ENCODE measurements around the gene CIC.
A peak's percentile ranks its signal among the peaks of the same experiment; 100 is the strongest.

CIC gene

DNA sequence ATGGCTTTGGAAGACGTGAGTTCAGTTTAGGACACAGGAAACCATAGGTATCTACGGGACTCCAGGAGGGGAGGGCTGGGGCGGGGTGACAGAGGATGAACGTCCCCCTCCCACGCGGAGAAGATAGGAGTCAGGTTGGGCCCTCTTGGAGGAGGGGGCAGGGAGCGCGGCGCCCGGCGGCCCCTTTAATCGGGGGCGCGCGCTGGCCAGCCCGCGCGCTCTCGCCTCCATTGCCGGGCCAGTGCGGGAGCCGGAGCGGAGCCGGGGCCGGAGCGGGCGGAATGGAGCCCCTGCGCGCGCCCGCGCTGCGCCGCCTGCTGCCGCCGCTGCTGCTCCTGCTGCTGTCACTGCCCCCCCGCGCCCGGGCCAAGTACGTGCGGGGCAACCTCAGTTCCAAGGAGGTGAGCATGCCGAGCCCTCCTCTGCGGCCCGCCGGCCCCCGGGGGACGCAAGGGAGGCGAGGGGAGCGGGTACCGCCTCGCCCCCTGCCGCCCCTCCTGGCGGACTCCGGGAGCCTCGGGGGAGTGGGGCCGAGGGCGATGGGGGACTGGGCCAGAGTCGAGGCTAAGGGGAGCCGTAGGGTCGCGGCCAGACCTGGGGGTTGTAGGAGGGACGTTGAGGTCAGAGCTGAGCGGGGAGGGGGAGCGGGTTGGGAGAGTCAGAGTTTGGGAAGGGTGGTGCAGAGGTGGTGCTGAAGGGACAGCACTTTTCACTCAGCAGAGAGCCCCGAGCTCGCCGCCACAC is 44.2 kb downstream of the CIC start, which contains the start of gene TMEM145:
TMEM145 (plus strand) TSS at position 214 of the 744 bp plus-strand sequence; CDS start at position 282, 68 bp downstream.
- Histone ChIP-seq H4K20me1 (ENCODE audit: insufficient read depth, low read length) (no peaks in the 10 kb centered on the region), H3K9me3 (replicated peaks; ENCODE audit: insufficient read depth, low read length) (no peaks in the 10 kb centered on the region), H3K9me2 (replicated peaks; ENCODE audit: insufficient read depth, low read length) (no peaks in the 10 kb centered on the region), H3F3A (ENCODE audit: insufficient read depth, low read length) (no peaks in the 10 kb centered on the region), H3K36me3 (replicated peaks; ENCODE audit: insufficient read depth, low read length) (no peaks in the 10 kb centered on the region), H3K79me2 (ENCODE audit: low read length) (no peaks in the 10 kb centered on the region), H2AFZ (ENCODE audit: low read length) (0 out of 2 replicates have a peak within 1 kb of the TSS, but pooled peaks have one; percentile 35), H3K27ac (ENCODE audit: low read length) (no peak within 1 kb of the TSS), H3K9ac (ENCODE audit: low read length) (no peak within 1 kb of the TSS), H3K4me2 (ENCODE audit: low read depth, low read length) (peak within 1 kb of the TSS; percentile 81), H3K4me1 (ENCODE audit: low read length) (peaks cover 3% of the 10 kb centered on the region; the same call in 1 of the 2 replicates), H3K4me3 (ENCODE audit: low read length) (peak within 1 kb of the TSS; percentile 57), H3K27me3 (replicated peaks; ENCODE audit: insufficient read depth, low read length) (peaks cover 37% of the 10 kb centered on the region)
- peak; percentile 27 for DNase-seq
- TF ChIP-seq EZH2phosphoT487 (IDR thresholded peaks at IDR 0.05; ENCODE audit: low read length), result no peak
- TF ChIP-seq, protein P1, sequence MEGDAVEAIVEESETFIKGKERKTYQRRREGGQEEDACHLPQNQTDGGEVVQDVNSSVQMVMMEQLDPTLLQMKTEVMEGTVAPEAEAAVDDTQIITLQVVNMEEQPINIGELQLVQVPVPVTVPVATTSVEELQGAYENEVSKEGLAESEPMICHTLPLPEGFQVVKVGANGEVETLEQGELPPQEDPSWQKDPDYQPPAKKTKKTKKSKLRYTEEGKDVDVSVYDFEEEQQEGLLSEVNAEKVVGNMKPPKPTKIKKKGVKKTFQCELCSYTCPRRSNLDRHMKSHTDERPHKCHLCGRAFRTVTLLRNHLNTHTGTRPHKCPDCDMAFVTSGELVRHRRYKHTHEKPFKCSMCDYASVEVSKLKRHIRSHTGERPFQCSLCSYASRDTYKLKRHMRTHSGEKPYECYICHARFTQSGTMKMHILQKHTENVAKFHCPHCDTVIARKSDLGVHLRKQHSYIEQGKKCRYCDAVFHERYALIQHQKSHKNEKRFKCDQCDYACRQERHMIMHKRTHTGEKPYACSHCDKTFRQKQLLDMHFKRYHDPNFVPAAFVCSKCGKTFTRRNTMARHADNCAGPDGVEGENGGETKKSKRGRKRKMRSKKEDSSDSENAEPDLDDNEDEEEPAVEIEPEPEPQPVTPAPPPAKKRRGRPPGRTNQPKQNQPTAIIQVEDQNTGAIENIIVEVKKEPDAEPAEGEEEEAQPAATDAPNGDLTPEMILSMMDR (IDR thresholded peaks at IDR 0.05; ENCODE audit: low read length), result peak; percentile 13; the same call in 1 of the 2 replicates

DNA sequence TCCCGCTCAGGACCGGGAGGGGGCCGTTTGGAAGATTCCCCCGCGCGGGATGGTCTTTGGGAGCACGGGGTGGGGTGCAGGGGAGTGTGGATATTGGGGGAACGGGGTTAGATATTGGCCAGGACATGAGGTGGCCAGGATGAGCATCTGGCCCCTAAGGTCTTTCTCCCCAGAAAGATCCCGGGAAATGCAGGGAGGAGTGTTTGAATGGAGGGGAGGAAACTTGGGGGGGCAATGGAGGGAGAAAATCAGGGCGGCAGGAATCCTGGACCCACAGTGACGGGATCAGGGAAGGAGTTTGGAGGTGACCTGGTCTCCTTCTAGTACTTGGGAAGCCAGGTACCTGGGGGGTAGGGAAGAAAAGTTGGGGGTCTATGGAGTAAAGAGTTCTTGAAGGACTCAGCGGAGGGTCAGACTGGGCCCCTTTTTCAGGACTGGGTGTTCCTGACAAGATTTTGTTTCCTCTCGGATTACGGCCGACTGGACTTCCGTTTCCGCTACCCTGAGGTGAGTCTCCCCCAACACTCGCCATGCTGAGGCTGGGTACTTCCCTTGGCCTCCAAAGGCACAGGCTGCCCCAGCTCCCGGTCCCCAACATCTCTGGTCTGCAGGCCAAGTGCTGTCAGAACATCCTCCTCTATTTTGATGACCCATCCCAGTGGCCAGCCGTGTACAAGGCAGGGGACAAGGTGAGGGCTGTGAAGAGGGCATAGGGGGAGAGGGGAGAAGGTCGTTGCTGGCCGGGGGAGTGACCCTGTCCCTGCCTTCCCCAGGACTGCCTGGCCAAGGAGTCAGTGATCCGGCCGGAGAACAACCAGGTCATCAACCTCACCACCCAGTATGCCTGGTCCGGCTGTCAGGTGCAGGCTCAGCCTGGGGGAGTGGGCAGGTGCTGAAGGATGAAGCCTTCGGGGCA is 45.0 kb downstream of the CIC start:
- Histone ChIP-seq H3K36me3 (replicated peaks; ENCODE audit: insufficient read depth, low read length) (no peaks in the 10 kb centered on the region), H3K27me3 (replicated peaks; ENCODE audit: insufficient read depth, low read length) (peaks cover 39% of the 10 kb centered on the region), H2AFZ (ENCODE audit: low read length) (no peak overlapping the region), H3F3A (ENCODE audit: insufficient read depth, low read length) (no peaks in the 10 kb centered on the region), H3K9me3 (replicated peaks; ENCODE audit: insufficient read depth, low read length) (no peaks in the 10 kb centered on the region), H3K4me2 (ENCODE audit: low read depth, low read length) (no peak overlapping the region), H3K9ac (ENCODE audit: low read length) (no peak overlapping the region), H3K9me2 (replicated peaks; ENCODE audit: insufficient read depth, low read length) (no peaks in the 10 kb centered on the region), H3K79me2 (ENCODE audit: low read length) (no peaks in the 10 kb centered on the region), H4K20me1 (ENCODE audit: insufficient read depth, low read length) (no peaks in the 10 kb centered on the region), H3K4me1 (ENCODE audit: low read length) (peaks cover 3% of the 10 kb centered on the region; the same call in 1 of the 2 replicates), H3K4me3 (ENCODE audit: low read length) (no peak overlapping the region), H3K27ac (ENCODE audit: low read length) (no peak overlapping the region)
- TF ChIP-seq, protein P1 (IDR thresholded peaks at IDR 0.05; ENCODE audit: low read length), result no peak
- TF ChIP-seq EZH2 (optimal IDR thresholded peaks at IDR 0.05; ENCODE audit: low read depth, low read length), result no peak
- TF ChIP-seq EZH2phosphoT487 (IDR thresholded peaks at IDR 0.05; ENCODE audit: low read length), result no peak
- DNase-seq, result no peak

DNA sequence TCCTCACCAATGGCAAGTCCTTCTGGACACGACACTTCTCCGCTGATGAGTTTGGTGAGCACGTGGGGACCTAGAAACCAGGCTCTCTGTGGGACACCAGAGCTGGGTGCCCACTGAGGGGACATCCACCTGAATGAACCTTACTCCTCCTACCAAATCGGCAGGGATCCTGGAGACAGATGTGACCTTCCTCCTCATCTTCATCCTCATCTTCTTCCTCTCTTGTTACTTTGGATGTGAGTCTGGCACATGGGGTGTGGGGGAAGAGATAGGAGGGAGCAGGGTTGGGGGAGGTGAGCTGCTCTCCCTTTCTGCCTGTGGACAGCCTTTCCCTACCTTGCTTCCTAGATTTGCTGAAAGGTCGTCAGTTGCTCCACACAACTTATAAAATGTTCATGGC is 46.0 kb downstream of the CIC start:
- Histone ChIP-seq H3F3A (ENCODE audit: insufficient read depth, low read length) (no peaks in the 10 kb centered on the region), H3K4me2 (ENCODE audit: low read depth, low read length) (no peak overlapping the region), H2AFZ (ENCODE audit: low read length) (no peak overlapping the region), H3K27ac (ENCODE audit: low read length) (no peak overlapping the region), H3K9ac (ENCODE audit: low read length) (no peak overlapping the region), H3K27me3 (replicated peaks; ENCODE audit: insufficient read depth, low read length) (peaks cover 45% of the 10 kb centered on the region), H3K9me3 (replicated peaks; ENCODE audit: insufficient read depth, low read length) (no peaks in the 10 kb centered on the region), H3K79me2 (ENCODE audit: low read length) (no peaks in the 10 kb centered on the region), H3K4me1 (ENCODE audit: low read length) (peaks cover 3% of the 10 kb centered on the region; the same call in 1 of the 2 replicates), H3K9me2 (replicated peaks; ENCODE audit: insufficient read depth, low read length) (no peaks in the 10 kb centered on the region), H3K36me3 (replicated peaks; ENCODE audit: insufficient read depth, low read length) (no peaks in the 10 kb centered on the region), H3K4me3 (ENCODE audit: low read length) (no peak overlapping the region), H4K20me1 (ENCODE audit: insufficient read depth, low read length) (no peaks in the 10 kb centered on the region)
- no peak for TF ChIP-seq EZH2phosphoT487 (IDR thresholded peaks at IDR 0.05; ENCODE audit: low read length)
- no peak for DNase-seq
